Astrocyte (in vitro differentiated cells and primary cell): ENCODE data around the gene CNTNAP2. TPM values are rescaled to one million over a fixed set of nuclear protein-coding genes. Genes with fewer than 3 reads are reported as not detected.

Experiments used
- DNase-seq: peaks from one replicate; pipeline ENCODE4 v3.0.0-alpha.2; 2010; ENCODE audit warnings: low read depth
- FAIRE-seq: peaks from 2 replicates; lab custom pipeline; 2011; peaks lifted over from hg19 to GRCh38; lab: Jason Lieb, UNC
- H2AFZ ChIP-seq: 2 replicates; pipeline ENCODE4 v1.6.0; 2012; ENCODE audit warnings: low read depth, low read length, inconsistent platforms
- H3K27ac ChIP-seq: 2 replicates; pipeline ENCODE4 v1.5.1; 2011; ENCODE audit warnings: low read depth, low read length, inconsistent platforms
- H3K27me3 ChIP-seq: 2 replicates; pipeline ENCODE4 v1.6.0; 2011; ENCODE audit warnings: low read length, inconsistent platforms; ENCODE audit not compliant: insufficient read depth
- H3K36me3 ChIP-seq: 2 replicates; pipeline ENCODE4 v1.5.1; 2011; ENCODE audit warnings: low read length, inconsistent platforms; ENCODE audit not compliant: insufficient read depth
- H3K4me1 ChIP-seq: 2 replicates; pipeline ENCODE4 v1.5.1; 2011; ENCODE audit warnings: low read length, inconsistent platforms; ENCODE audit not compliant: insufficient read depth
- H3K4me2 ChIP-seq: 2 replicates; pipeline ENCODE4 v1.6.0; 2012; ENCODE audit warnings: low read length, inconsistent platforms
- H3K4me3 ChIP-seq: 2 replicates; pipeline ENCODE4 v1.5.1; 2011; ENCODE audit warnings: low read depth, mild to moderate bottlenecking, low read length, inconsistent platforms; ENCODE audit not compliant: insufficient read depth
- H3K79me2 ChIP-seq: 2 replicates; pipeline ENCODE4 v1.6.0; 2012; ENCODE audit warnings: mild to moderate bottlenecking, low read length, inconsistent platforms; ENCODE audit not compliant: insufficient read depth
- H3K9ac ChIP-seq: 2 replicates; pipeline ENCODE4 v1.6.0; 2012; ENCODE audit warnings: mild to moderate bottlenecking, low read length, inconsistent platforms
- H3K9me3 ChIP-seq: 2 replicates; pipeline ENCODE4 v1.5.1; 2012; ENCODE audit warnings: low read depth, mild to moderate bottlenecking, low read length, inconsistent platforms; ENCODE audit not compliant: insufficient read depth
- H4K20me1 ChIP-seq: 2 replicates; pipeline ENCODE4 v1.6.0; 2012; ENCODE audit warnings: low read length, inconsistent platforms; ENCODE audit not compliant: insufficient read depth
- H3K27ac Mint-ChIP-seq: one replicate; pipeline ENCODE4 v1.8.0; 2021; ENCODE audit warnings: mild to moderate bottlenecking, mixed read lengths; ENCODE audit not compliant: unreplicated experiment
- H3K27me3 Mint-ChIP-seq: one replicate; pipeline ENCODE4 v1.8.0; 2021; ENCODE audit warnings: low read depth, mixed read lengths; ENCODE audit not compliant: unreplicated experiment
- H3K36me3 Mint-ChIP-seq: one replicate; pipeline ENCODE4 v1.8.0; 2021; ENCODE audit warnings: low read depth, mixed read lengths; ENCODE audit not compliant: unreplicated experiment
- H3K4me1 Mint-ChIP-seq: one replicate; pipeline ENCODE4 v1.8.0; 2021; ENCODE audit warnings: low read depth, mixed read lengths; ENCODE audit not compliant: unreplicated experiment
- H3K4me3 Mint-ChIP-seq: one replicate; pipeline ENCODE4 v1.8.0; 2021; ENCODE audit warnings: mild to moderate bottlenecking, moderate library complexity, mixed read lengths; ENCODE audit not compliant: unreplicated experiment
- H3K9me3 Mint-ChIP-seq: one replicate; pipeline ENCODE4 v1.8.0; 2021; ENCODE audit warnings: mild to moderate bottlenecking, mixed read lengths; ENCODE audit not compliant: unreplicated experiment
- CTCF ChIP-seq: IDR thresholded peaks from 2 replicates; pipeline ENCODE4 v1.5.1; 2011; ENCODE audit warnings: low read depth, mild to moderate bottlenecking, inconsistent platforms, low read length, moderate library complexity; ENCODE audit not compliant: insufficient read depth
- EZH2 ChIP-seq: IDR thresholded peaks from 2 replicates; pipeline ENCODE4 v1.6.1; 2012; ENCODE audit warnings: mild to moderate bottlenecking, low read length, inconsistent platforms; ENCODE audit not compliant: insufficient read depth
- total RNA-seq: library from RNA; stranded (reverse); gene quantifications from 2 replicates; pipeline ENCODE4 v1.2.1, GENCODE V29; 2021

CNTNAP2 gene
- total RNA-seq, 1 donor from 2014 or later: 20.0 TPM

DNA sequence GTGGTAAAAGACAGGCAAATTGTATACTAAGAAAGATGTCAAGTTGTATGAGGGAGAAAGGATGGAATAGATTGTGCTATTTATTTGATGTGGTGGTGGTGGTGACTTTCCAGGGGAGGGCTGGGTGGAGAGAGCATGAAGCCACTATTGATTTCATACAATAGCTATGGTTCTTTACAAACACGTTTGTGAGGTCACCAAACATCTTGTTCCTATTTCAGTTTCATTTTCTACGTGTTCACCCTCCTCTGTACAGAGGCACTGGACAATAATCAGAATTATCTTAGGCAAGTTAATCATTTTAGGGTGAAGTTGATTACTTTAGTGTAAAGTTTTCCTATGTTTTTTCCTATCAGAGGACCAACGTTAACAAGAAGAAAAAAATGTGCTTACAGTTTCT lies 10.3 kb upstream of the CNTNAP2 start:
- Histone ChIP-seq H3K4me2 (no peak overlapping the region), H3K9ac (no peak overlapping the region), H3K4me3 (no peak overlapping the region), H3K4me1 (no peaks in the 10 kb centered on the region), H3K27ac (no peak overlapping the region), H3K36me3 (no peaks in the 10 kb centered on the region), H3K79me2 (no peaks in the 10 kb centered on the region), H3K9me3 (no peaks in the 10 kb centered on the region), H4K20me1 (no peaks in the 10 kb centered on the region), H3K27me3 (no peaks in the 10 kb centered on the region), H2AFZ (no peak overlapping the region)
- TF ChIP-seq EZH2: no peak
- no peak for TF ChIP-seq CTCF
- no peak for FAIRE-seq
- H3K27ac Mint-ChIP-seq: no peak overlapping the region
- no peaks in the 10 kb centered on the region for H3K36me3 Mint-ChIP-seq
- H3K9me3 Mint-ChIP-seq: no peaks in the 10 kb centered on the region
- no peaks in the 10 kb centered on the region for H3K4me1 Mint-ChIP-seq
- peaks cover 6% of the 10 kb centered on the region for H3K27me3 Mint-ChIP-seq
- H3K4me3 Mint-ChIP-seq: no peak overlapping the region
- no peak for DNase-seq

- Mint-ChIP-seq H3K4me3 (no peak overlapping the region), H3K9me3 (no peaks in the 10 kb centered on the region), H3K4me1 (no peaks in the 10 kb centered on the region), H3K27me3 (peaks cover 14% of the 10 kb centered on the region), H3K36me3 (no peaks in the 10 kb centered on the region), H3K27ac (no peak overlapping the region)
- no peak for FAIRE-seq
- Histone ChIP-seq H3K4me2 (no peak overlapping the region), H3K9me3 (peaks cover 2% of the 10 kb centered on the region), H3K9ac (no peak overlapping the region), H3K27me3 (no peaks in the 10 kb centered on the region), H3K27ac (no peak overlapping the region), H4K20me1 (no peaks in the 10 kb centered on the region), H3K79me2 (no peaks in the 10 kb centered on the region), H3K4me3 (no peak overlapping the region), H3K36me3 (no peaks in the 10 kb centered on the region), H3K4me1 (no peaks in the 10 kb centered on the region), H2AFZ (no peak overlapping the region)
- TF ChIP-seq EZH2 (no peak), CTCF (no peak)
- DNase-seq: no peak
These were observed 3.8 kb upstream of the CNTNAP2 start for GRCh38 chr7:146112755-146113154.

DNA sequence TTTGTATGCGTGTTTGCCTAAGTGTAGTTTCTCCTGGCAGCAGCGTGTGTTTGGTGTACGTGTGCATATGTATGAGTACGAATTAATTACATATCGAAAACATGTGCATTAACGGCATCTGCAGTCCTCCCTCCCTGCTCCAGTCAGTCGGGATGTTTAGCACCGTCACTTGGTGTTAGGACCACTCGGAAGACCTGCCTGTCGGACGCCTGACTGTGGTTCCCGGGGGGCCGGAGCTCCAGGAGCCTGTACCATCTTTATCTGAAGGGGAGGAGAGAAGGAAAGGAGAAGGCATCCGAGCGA lies 1.1 kb upstream of the CNTNAP2 start:
- no peak for FAIRE-seq
- H3K27ac Mint-ChIP-seq: no peak overlapping the region
- Histone ChIP-seq H4K20me1 (no peaks in the 10 kb centered on the region), H3K27me3 (no peaks in the 10 kb centered on the region), H3K36me3 (no peaks in the 10 kb centered on the region), H3K9ac (no peak overlapping the region), H3K9me3 (peaks cover 2% of the 10 kb centered on the region), H3K4me2 (peak overlapping the region; percentile 96), H3K4me1 (no peaks in the 10 kb centered on the region), H2AFZ (peak overlapping the region; percentile 92), H3K4me3 (peak overlapping the region; percentile 64), H3K79me2 (no peaks in the 10 kb centered on the region), H3K27ac (no peak overlapping the region)
- no peak for DNase-seq
- no peaks in the 10 kb centered on the region for H3K9me3 Mint-ChIP-seq
- no peak for TF ChIP-seq EZH2
- no peak for TF ChIP-seq CTCF
- peak overlapping the region; percentile 94 for H3K4me3 Mint-ChIP-seq
- peaks cover 14% of the 10 kb centered on the region for H3K27me3 Mint-ChIP-seq
- no peaks in the 10 kb centered on the region for H3K4me1 Mint-ChIP-seq
- H3K36me3 Mint-ChIP-seq: no peaks in the 10 kb centered on the region
